ENCODE measurements around the gene COL16A1.

The COL16A1 gene

GRCh38 chr1:31702836-31703404 lies 897 bp downstream of the COL16A1 start:
- Histone ChIP-seq H3K4me3 (ENCODE audit: low read depth in 1 of 2, low read length in 2 of 2) (peak overlapping the region; percentile 50 to 52), H3K9me3 (ENCODE audit: low read length) (no peaks in the 10 kb centered on the region), H3K27ac (ENCODE audit: low read depth, low read length) (peak overlapping the region; percentile 90), H3K36me3 (ENCODE audit: insufficient read depth, low read length) (peaks cover 17% of the 10 kb centered on the region), H3K27me3 (ENCODE audit: control insufficient read depth in 1 of 2, insufficient read depth in 2 of 2, low read length in 2 of 2) (no peaks in the 10 kb centered on the region), H3K4me1 (ENCODE audit: insufficient read depth, low read length) (peaks cover 60% of the 10 kb centered on the region), H3K9ac (ENCODE audit: low read length) (peak overlapping the region; percentile 36)

GRCh38 chr1:31701091-31701736 lies 2.6 kb downstream of the COL16A1 start:
- Histone ChIP-seq H3K4me1 (ENCODE audit: insufficient read depth, low read length) (peaks cover 69% of the 10 kb centered on the region), H3K4me3 (ENCODE audit: low read depth in 1 of 2, low read length in 2 of 2) (peak overlapping the region in 1 of 2 donors; percentile 52), H3K27ac (ENCODE audit: low read depth, low read length) (peak overlapping the region; percentile 64), H3K9ac (ENCODE audit: low read length) (peak overlapping the region; percentile 28), H3K36me3 (ENCODE audit: insufficient read depth, low read length) (peaks cover 33% of the 10 kb centered on the region), H3K27me3 (ENCODE audit: control insufficient read depth in 1 of 2, insufficient read depth in 2 of 2, low read length in 2 of 2) (no peaks in the 10 kb centered on the region), H3K9me3 (ENCODE audit: low read length) (no peaks in the 10 kb centered on the region)

- Histone ChIP-seq H3K4me3 (ENCODE audit: low read depth in 1 of 2, low read length in 2 of 2) (peak overlapping the region in 1 of 2 donors; percentile 25), H3K9me3 (ENCODE audit: low read length) (no peaks in the 10 kb centered on the region), H3K36me3 (ENCODE audit: insufficient read depth, low read length) (peaks cover 36% of the 10 kb centered on the region), H3K4me1 (ENCODE audit: insufficient read depth, low read length) (peaks cover 72% of the 10 kb centered on the region), H3K9ac (ENCODE audit: low read length) (peak overlapping the region; percentile 28), H3K27me3 (ENCODE audit: control insufficient read depth in 1 of 2, insufficient read depth in 2 of 2, low read length in 2 of 2) (no peaks in the 10 kb centered on the region), H3K27ac (ENCODE audit: low read depth, low read length) (peak overlapping the region; percentile 64)
Measured at GRCh38 chr1:31700468-31701090, 3.2 kb downstream of the COL16A1 start.

GRCh38 chr1:31699341-31699891 lies 4.4 kb downstream of the COL16A1 start:
- Histone ChIP-seq H3K9ac (ENCODE audit: low read length) (no peak overlapping the region), H3K27me3 (ENCODE audit: control insufficient read depth in 1 of 2, insufficient read depth in 2 of 2, low read length in 2 of 2) (no peaks in the 10 kb centered on the region), H3K27ac (ENCODE audit: low read depth, low read length) (peak overlapping the region; percentile 64), H3K36me3 (ENCODE audit: insufficient read depth, low read length) (peaks cover 40% of the 10 kb centered on the region), H3K4me1 (ENCODE audit: insufficient read depth, low read length) (peaks cover 64% of the 10 kb centered on the region), H3K4me3 (ENCODE audit: low read depth in 1 of 2, low read length in 2 of 2) (no peak overlapping the region), H3K9me3 (ENCODE audit: low read length) (no peaks in the 10 kb centered on the region)

- no peak overlapping the region for H3K9ac ChIP-seq (ENCODE audit: low read length)
- no peak overlapping the region for H3K4me3 ChIP-seq (ENCODE audit: low read depth in 1 of 2, low read length in 2 of 2)
- no peak overlapping the region for H3K27ac ChIP-seq (ENCODE audit: low read depth, low read length)
- no peaks in the 10 kb centered on the region for H3K9me3 ChIP-seq (ENCODE audit: low read length)
- peaks cover 56% of the 10 kb centered on the region for H3K36me3 ChIP-seq (ENCODE audit: insufficient read depth, low read length)
- no peaks in the 10 kb centered on the region for H3K27me3 ChIP-seq (ENCODE audit: control insufficient read depth in 1 of 2, insufficient read depth in 2 of 2, low read length in 2 of 2)
- peaks cover 53% of the 10 kb centered on the region for H3K4me1 ChIP-seq (ENCODE audit: insufficient read depth, low read length)
Measured at GRCh38 chr1:31697369-31697984, 6.3 kb downstream of the COL16A1 start.

GRCh38 chr1:31696242-31696641 lies 7.6 kb downstream of the COL16A1 start:
- no peak overlapping the region for H3K4me3 ChIP-seq (ENCODE audit: low read depth in 1 of 2, low read length in 2 of 2)
- H3K9ac ChIP-seq (ENCODE audit: low read length) = no peak overlapping the region
- peak overlapping the region; percentile 48 for H3K27ac ChIP-seq (ENCODE audit: low read depth, low read length)
- H3K36me3 ChIP-seq (ENCODE audit: insufficient read depth, low read length) = peaks cover 62% of the 10 kb centered on the region
- H3K4me1 ChIP-seq (ENCODE audit: insufficient read depth, low read length) = peaks cover 41% of the 10 kb centered on the region
- H3K9me3 ChIP-seq (ENCODE audit: low read length) = no peaks in the 10 kb centered on the region
- no peaks in the 10 kb centered on the region for H3K27me3 ChIP-seq (ENCODE audit: control insufficient read depth in 1 of 2, insufficient read depth in 2 of 2, low read length in 2 of 2)

- Histone ChIP-seq H3K27ac (ENCODE audit: low read depth, low read length) (no peak overlapping the region), H3K9ac (ENCODE audit: low read length) (no peak overlapping the region), H3K9me3 (ENCODE audit: low read length) (no peaks in the 10 kb centered on the region), H3K4me1 (ENCODE audit: insufficient read depth, low read length) (peaks cover 32% of the 10 kb centered on the region), H3K36me3 (ENCODE audit: insufficient read depth, low read length) (peaks cover 71% of the 10 kb centered on the region), H3K4me3 (ENCODE audit: low read depth in 1 of 2, low read length in 2 of 2) (no peak overlapping the region), H3K27me3 (ENCODE audit: control insufficient read depth in 1 of 2, insufficient read depth in 2 of 2, low read length in 2 of 2) (no peaks in the 10 kb centered on the region)
Measured at GRCh38 chr1:31695327-31695726, 8.5 kb downstream of the COL16A1 start.

- Histone ChIP-seq H3K4me1 (ENCODE audit: insufficient read depth, low read length) (peaks cover 28% of the 10 kb centered on the region), H3K9me3 (ENCODE audit: low read length) (no peaks in the 10 kb centered on the region), H3K4me3 (ENCODE audit: low read depth in 1 of 2, low read length in 2 of 2) (no peak overlapping the region), H3K36me3 (ENCODE audit: insufficient read depth, low read length) (peaks cover 74% of the 10 kb centered on the region), H3K27ac (ENCODE audit: low read depth, low read length) (no peak overlapping the region), H3K27me3 (ENCODE audit: control insufficient read depth in 1 of 2, insufficient read depth in 2 of 2, low read length in 2 of 2) (no peaks in the 10 kb centered on the region), H3K9ac (ENCODE audit: low read length) (no peak overlapping the region)
Measured at GRCh38 chr1:31694964-31695313, 8.9 kb downstream of the COL16A1 start.

GRCh38 chr1:31694069-31694963 lies 9.5 kb downstream of the COL16A1 start:
- no peaks in the 10 kb centered on the region for H3K27me3 ChIP-seq (ENCODE audit: control insufficient read depth in 1 of 2, insufficient read depth in 2 of 2, low read length in 2 of 2)
- no peak overlapping the region for H3K4me3 ChIP-seq (ENCODE audit: low read depth in 1 of 2, low read length in 2 of 2)
- H3K9me3 ChIP-seq (ENCODE audit: low read length) = no peaks in the 10 kb centered on the region
- H3K9ac ChIP-seq (ENCODE audit: low read length) = no peak overlapping the region
- H3K4me1 ChIP-seq (ENCODE audit: insufficient read depth, low read length) = peaks cover 21% of the 10 kb centered on the region
- peaks cover 71% of the 10 kb centered on the region for H3K36me3 ChIP-seq (ENCODE audit: insufficient read depth, low read length)
- no peak overlapping the region for H3K27ac ChIP-seq (ENCODE audit: low read depth, low read length)

GRCh38 chr1:31693231-31693630 lies 10.6 kb downstream of the COL16A1 start:
- Histone ChIP-seq H3K4me3 (ENCODE audit: low read depth in 1 of 2, low read length in 2 of 2) (no peak overlapping the region), H3K36me3 (ENCODE audit: insufficient read depth, low read length) (peaks cover 65% of the 10 kb centered on the region), H3K27me3 (ENCODE audit: control insufficient read depth in 1 of 2, insufficient read depth in 2 of 2, low read length in 2 of 2) (no peaks in the 10 kb centered on the region), H3K9me3 (ENCODE audit: low read length) (no peaks in the 10 kb centered on the region), H3K4me1 (ENCODE audit: insufficient read depth, low read length) (peaks cover 25% of the 10 kb centered on the region), H3K27ac (ENCODE audit: low read depth, low read length) (no peak overlapping the region), H3K9ac (ENCODE audit: low read length) (no peak overlapping the region)

GRCh38 chr1:31691951-31692350 lies 11.9 kb downstream of the COL16A1 start:
- H3K9ac ChIP-seq (ENCODE audit: low read length) = no peak overlapping the region
- H3K4me3 ChIP-seq (ENCODE audit: low read depth in 1 of 2, low read length in 2 of 2) = no peak overlapping the region
- peaks cover 52% of the 10 kb centered on the region for H3K36me3 ChIP-seq (ENCODE audit: insufficient read depth, low read length)
- peaks cover 32% of the 10 kb centered on the region for H3K4me1 ChIP-seq (ENCODE audit: insufficient read depth, low read length)
- H3K27me3 ChIP-seq (ENCODE audit: control insufficient read depth in 1 of 2, insufficient read depth in 2 of 2, low read length in 2 of 2) = no peaks in the 10 kb centered on the region
- no peak overlapping the region for H3K27ac ChIP-seq (ENCODE audit: low read depth, low read length)
- H3K9me3 ChIP-seq (ENCODE audit: low read length) = no peaks in the 10 kb centered on the region
